Measurements from ENCODE around the gene PSMD1. TPM values are rescaled to one million over a fixed set of nuclear protein-coding genes. Genes with fewer than 3 reads are reported as not detected.

The PSMD1 gene
- total and polyA plus RNA-seq, 2 of the 8 experiments (the other 6 are each of a cell fraction or from before 2014, with no cell fraction given) = 179 to 272 TPM

DNA sequence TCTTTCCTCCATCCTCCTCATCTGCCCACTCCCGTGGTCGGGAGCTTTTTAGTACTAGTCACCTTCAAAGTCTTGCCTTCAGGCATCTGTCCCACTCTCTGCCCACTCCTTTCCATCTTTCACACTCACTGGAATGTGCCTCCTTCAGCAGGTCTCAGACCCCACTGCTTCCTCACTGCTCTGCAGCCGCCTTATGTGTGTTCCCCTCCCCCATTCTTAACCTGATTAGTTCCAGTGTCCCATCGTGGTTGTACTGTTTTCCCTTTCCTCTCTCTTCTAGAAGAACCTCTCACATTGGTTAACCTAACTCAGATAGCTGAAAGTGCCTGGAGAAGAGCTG is 144.8 kb downstream of the PSMD1 start:
- Histone ChIP-seq H3K14ac (ENCODE audit: insufficient read length) (no peak overlapping the region), H3K27ac (ENCODE audit: low read depth, low read length) (no peak overlapping the region), H3K23me2 (ENCODE audit: low read depth, low read length) (peaks cover 5% of the 10 kb centered on the region), H3K4me2 (ENCODE audit: insufficient read depth in 1 of 2, low read depth in 2 of 2, low read length in 2 of 2) (no peak overlapping the region), H3K79me2 (ENCODE audit: control insufficient read depth in 1 of 2, insufficient read depth in 2 of 2, low read length in 2 of 2) (peaks cover 0 to 13% of the 10 kb centered on the region in 2 experiments; a peak in 3 of 4 replicates), H2BK15ac (ENCODE audit: low read length) (no peak overlapping the region), H3K4ac (replicated peaks; ENCODE audit: insufficient read length, low read depth, low read length) (no peak overlapping the region), H2BK12ac (ENCODE audit: low read depth, low read length) (no peak overlapping the region), H4K8ac (ENCODE audit: extremely low read depth, insufficient read depth, low read length) (no peak overlapping the region), H2AK5ac (ENCODE audit: low read depth, low read length) (no peak overlapping the region), H4K5ac (ENCODE audit: insufficient read length, low read depth, low read length) (no peak overlapping the region), H3K4me3 (ENCODE audit: extremely low read depth in 1 of 4, insufficient read depth in 2 of 4, low read depth in 3 of 4, low read length in 4 of 4) (no peak overlapping the region), H3K56ac (replicated peaks; ENCODE audit: insufficient read length, low read depth, low read length) (no peak overlapping the region), H2BK120ac (replicated peaks; ENCODE audit: low read depth, low read length) (no peak overlapping the region), H4K91ac (replicated peaks; ENCODE audit: insufficient read length, low read length) (no peak overlapping the region), H3K23ac (ENCODE audit: insufficient read length) (no peak overlapping the region), H3K9ac (replicated peaks in 1 of 4; ENCODE audit: extremely low read depth in 1 of 4, low read depth in 3 of 4, low read length in 3 of 4) (no peak overlapping the region), H3K9me3 (ENCODE audit: insufficient read depth in 2 of 2, low read depth in 1 of 2, low read length in 1 of 2) (peaks cover under 1 to 2% of the 10 kb centered on the region in 2 experiments; a peak in 1 of 4 replicates), H4K20me1 (replicated peaks in 1 of 2; ENCODE audit: control insufficient read depth in 1 of 2, insufficient read depth in 2 of 2, low read length in 2 of 2) (no peaks in the 10 kb centered on the region), H3K4me1 (replicated peaks in 1 of 4; ENCODE audit: control insufficient read depth in 3 of 4, insufficient read depth in 4 of 4, low read length in 3 of 4) (peaks cover 0 to 5% (median 2%) of the 10 kb centered on the region in 4 experiments; a peak in 3 of 7 replicates), H3K18ac (ENCODE audit: extremely low read depth, low read length) (no peak overlapping the region), H2BK20ac (ENCODE audit: low read length) (no peak overlapping the region), H2BK5ac (ENCODE audit: low read depth, low read length) (no peak overlapping the region), H3K36me3 (ENCODE audit: control insufficient read depth in 2 of 4, insufficient read depth in 4 of 4, low read length in 3 of 4) (peaks cover 0 to 4% (median 0%) of the 10 kb centered on the region in 4 experiments; a peak in 3 of 8 replicates), H2AFZ (ENCODE audit: low read length) (no peak overlapping the region), H3K27me3 (replicated peaks in 1 of 4; ENCODE audit: control insufficient read depth in 3 of 4, extremely low read depth in 1 of 4, insufficient read depth in 3 of 4, low read length in 3 of 4) (no peaks in the 10 kb centered on the region), H3K79me1 (ENCODE audit: low read depth, low read length) (peaks cover 9% of the 10 kb centered on the region; the same call in 1 of the 2 replicates)
- WGBS, 2 experiments (ENCODE audit: extremely low coverage in 1 of 2, insufficient coverage in 1 of 2, insufficient read length in 1 of 2, insufficient replicate concordance in 2 of 2, low coverage in 1 of 2, low lambda C conversion rate in 2 of 2, missing lambda C conversion rate in 1 of 2) = 93% methylated on average over 4 of the region's 4 CpGs; no CpG with 5 or more reads in 1 of the 2 experiments
- TF ChIP-seq EGR1 (IDR thresholded peaks at IDR 0.05; ENCODE audit: borderline replicate concordance, low read depth, low read length) (no peak), EZH2 (IDR thresholded peaks at IDR 0.05; ENCODE audit: low read depth, low read length, severe bottlenecking) (no peak)
- CTCF ChIA-PET (ENCODE audit: partially characterized antibody) = interaction anchor here (0.9 to 3.2 kb wide), 5 partner anchors 9 to 97 kb away, joined by 3 to 14 read pairs (median 4); no protein-coding TSS in a partner anchor
- POLR2A ChIA-PET (ENCODE audit: partially characterized antibody) = interaction anchor here (1.0 to 1.5 kb wide), 4 partner anchors 9 to 47 kb away, joined by 3 to 6 read pairs (median 4); no protein-coding TSS in a partner anchor
- DNase-seq (ENCODE audit: low read depth in 1 of 2, low spot score in 2 of 2) = no peak
- FAIRE-seq = no peak
